C4-2B (cell line): Measurements from ENCODE around the gene CHD2.

Source experiments
- ZFX ChIP-seq: fragments of 450-650 bp; IDR thresholded peaks from 2 replicates; pipeline ENCODE4 v1.6.1; 2017
- TF ChIP-seq, protein P1 (sequence below): fragments of 450-650 bp; conservative IDR thresholded peaks from 2 replicates; pipeline ENCODE4 v1.5.1; 2017; ENCODE audit warnings: mild to moderate bottlenecking

DNA sequence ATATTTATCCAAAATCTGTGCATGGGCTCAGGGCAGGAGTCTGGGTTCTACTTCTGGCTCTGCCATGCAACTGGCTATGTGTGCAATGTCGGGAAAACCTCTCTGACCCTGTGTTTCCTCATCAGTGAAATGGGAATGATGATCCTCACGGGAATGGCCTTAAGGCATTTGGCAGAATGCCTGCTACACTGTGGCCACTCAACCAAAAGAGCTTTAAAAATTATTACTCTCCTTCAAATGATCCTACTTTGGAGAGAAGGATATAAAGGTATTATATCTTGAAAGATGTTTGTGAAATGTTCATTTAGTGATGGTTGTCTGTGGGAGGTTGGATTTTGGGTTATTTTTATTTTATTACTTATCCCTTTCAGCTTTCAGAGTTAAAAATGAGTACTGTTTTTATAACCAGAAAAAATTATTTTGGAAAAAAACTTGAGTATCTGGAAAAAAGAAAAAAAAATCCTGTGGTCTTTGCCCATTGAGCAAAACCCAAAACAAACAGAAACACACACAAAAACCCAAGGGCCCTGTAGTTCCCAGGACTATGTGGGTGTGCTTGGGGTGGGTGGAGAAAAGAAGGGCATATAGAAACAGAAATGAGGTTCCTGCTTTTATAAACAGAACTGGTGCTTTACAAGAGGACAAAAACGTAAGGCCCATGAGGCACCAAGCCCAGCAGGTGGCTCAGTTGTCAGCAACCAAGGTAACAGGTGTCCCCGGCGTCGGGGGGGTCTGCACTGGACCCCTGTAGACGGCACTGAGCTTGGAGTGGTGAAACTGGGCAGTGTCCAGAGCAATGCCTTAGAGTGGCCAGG lies 166.9 kb downstream of the CHD2 start:
- TF ChIP-seq, protein P1, sequence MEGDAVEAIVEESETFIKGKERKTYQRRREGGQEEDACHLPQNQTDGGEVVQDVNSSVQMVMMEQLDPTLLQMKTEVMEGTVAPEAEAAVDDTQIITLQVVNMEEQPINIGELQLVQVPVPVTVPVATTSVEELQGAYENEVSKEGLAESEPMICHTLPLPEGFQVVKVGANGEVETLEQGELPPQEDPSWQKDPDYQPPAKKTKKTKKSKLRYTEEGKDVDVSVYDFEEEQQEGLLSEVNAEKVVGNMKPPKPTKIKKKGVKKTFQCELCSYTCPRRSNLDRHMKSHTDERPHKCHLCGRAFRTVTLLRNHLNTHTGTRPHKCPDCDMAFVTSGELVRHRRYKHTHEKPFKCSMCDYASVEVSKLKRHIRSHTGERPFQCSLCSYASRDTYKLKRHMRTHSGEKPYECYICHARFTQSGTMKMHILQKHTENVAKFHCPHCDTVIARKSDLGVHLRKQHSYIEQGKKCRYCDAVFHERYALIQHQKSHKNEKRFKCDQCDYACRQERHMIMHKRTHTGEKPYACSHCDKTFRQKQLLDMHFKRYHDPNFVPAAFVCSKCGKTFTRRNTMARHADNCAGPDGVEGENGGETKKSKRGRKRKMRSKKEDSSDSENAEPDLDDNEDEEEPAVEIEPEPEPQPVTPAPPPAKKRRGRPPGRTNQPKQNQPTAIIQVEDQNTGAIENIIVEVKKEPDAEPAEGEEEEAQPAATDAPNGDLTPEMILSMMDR = no peak
- no peak for TF ChIP-seq ZFX
